HepG2 (cell line): ENCODE results near the gene JAKMIP2. TPM values are rescaled to one million over a fixed set of nuclear protein-coding genes. Genes with fewer than 3 reads are reported as not detected.

Experiments used
- ATAC-seq: fragments of 200-7000 bp; cut with Tn5 transposase; 3 replicates; pipeline ENCODE4 v1.9.1; 2020; ENCODE audit warnings: mild to moderate bottlenecking, moderate library complexity
- BruUV-seq: library from RNA; stranded (reverse); fragments of 400-500 nt; replicated peaks from 2 replicates; lab custom pipeline; 2021; lab: Mats Ljungman, UMichigan
- CTCF ChIA-PET: fragments of 300-600 bp; formaldehyde crosslinking; extraction: SDS; loops from one replicate; lab custom pipeline; 2021; ENCODE audit warnings: low total read pairs, inconsistent platforms, low intra/inter-chr PET ratio; lab: Yijun Ruan, JAX
- POLR2A ChIA-PET: fragments of 350-600 bp; sonication (Branson Sonifier 250); formaldehyde crosslinking; loops from one replicate; lab custom pipeline; 2020; ENCODE audit warnings: antibody characterized with exemption, inconsistent platforms; lab: Yijun Ruan, JAX
- DNase-seq: peaks from one replicate; pipeline ENCODE4 v3.0.0-alpha.2; 2015; ENCODE audit warnings: low spot score
- FAIRE-seq: peaks from 3 replicates; lab custom pipeline; 2011; peaks lifted over from hg19 to GRCh38; lab: Jason Lieb, UNC
- H2AFZ ChIP-seq: one replicate; pipeline ENCODE4 v1.6.1; 2011; ENCODE audit warnings: low read length, inconsistent platforms
- H3K27ac ChIP-seq: fragments of 300-600 bp; 3 replicates; pipeline ENCODE4 v1.8.0; 2011; ENCODE audit warnings: mixed run types, mild to moderate bottlenecking, mixed read lengths, low read length, inconsistent platforms; ENCODE audit not compliant: insufficient read depth; ENCODE audit errors: extremely low read length
- H3K27me3 ChIP-seq, 2 experiments: fragments of 200-600 bp in 1 of 2; 2 replicates in 1 of 2; 3 replicates in 1 of 2; pipeline versions ENCODE4 v1.6.0 to v1.8.0; 2011; ENCODE audit warnings: low read length in 2 of 2, mild to moderate bottlenecking in 2 of 2, moderate library complexity in 2 of 2, inconsistent platforms in 1 of 2; ENCODE audit not compliant: insufficient read depth in 2 of 2, control insufficient read depth in 1 of 2
- H3K36me3 ChIP-seq, 2 experiments: fragments of 200-600 bp in 1 of 2; replicated peaks in 1 of 2; 2 replicates in 1 of 2; 3 replicates in 1 of 2; pipeline versions ENCODE4 v1.5.1 to v1.8.0; 2011; ENCODE audit warnings: low read length in 2 of 2, inconsistent platforms in 1 of 2; ENCODE audit not compliant: insufficient read depth in 2 of 2, control insufficient read depth in 1 of 2
- H3K4me1 ChIP-seq: 2 replicates; pipeline ENCODE4 v1.5.1; 2012; ENCODE audit warnings: low read length, inconsistent platforms; ENCODE audit not compliant: insufficient read depth
- H3K4me2 ChIP-seq: 2 replicates; pipeline ENCODE4 v1.6.0; 2011; ENCODE audit warnings: low read depth, low read length, inconsistent platforms
- H3K4me3 ChIP-seq, 3 experiments: fragments of 200-600 bp in 1 of 3; sonication (generic), shearing (Covaris generic) in 1 of 3; replicated peaks in 1 of 3; 2 replicates each; pipeline ENCODE4 v1.5.1; 2011 to 2016; ENCODE audit warnings: low read length in 3 of 3, inconsistent platforms in 2 of 3, low read depth in 2 of 3, mild to moderate bottlenecking in 2 of 3, control low read depth in 1 of 3, mixed read lengths in 1 of 3; ENCODE audit not compliant: insufficient read depth in 1 of 3
- H3K79me2 ChIP-seq: one replicate; pipeline ENCODE4 v1.6.1; 2011; ENCODE audit warnings: low read length, inconsistent platforms; ENCODE audit not compliant: insufficient read depth
- H3K9ac ChIP-seq: 2 replicates; pipeline ENCODE4 v1.6.0; 2011; ENCODE audit warnings: mild to moderate bottlenecking, low read depth, low read length, inconsistent platforms; ENCODE audit not compliant: insufficient read depth
- H3K9me3 ChIP-seq: 2 replicates; pipeline ENCODE4 v1.5.1; 2012; ENCODE audit warnings: mild to moderate bottlenecking, low read length
- H4K20me1 ChIP-seq: 2 replicates; pipeline ENCODE4 v1.6.0; 2011; ENCODE audit warnings: inconsistent platforms, mild to moderate bottlenecking, low read length, moderate library complexity; ENCODE audit not compliant: insufficient read depth
- JUNB ChIP-seq: sonication (generic); formaldehyde crosslinking; IDR thresholded peaks from 2 replicates; pipeline ENCODE4 v1.8.0; 2022; ENCODE audit warnings: missing genetic modification reagents, mild to moderate bottlenecking, borderline replicate concordance
- MIER3 ChIP-seq: IDR thresholded peaks from 2 replicates; pipeline ENCODE4 v1.6.1; 2016; ENCODE audit warnings: missing compliant biosample characterization, borderline replicate concordance
- NR1H2 ChIP-seq: sonication (generic); formaldehyde crosslinking; IDR thresholded peaks from 2 replicates; pipeline ENCODE4 v1.8.1; 2022; ENCODE audit warnings: low read depth, missing genetic modification reagents, borderline replicate concordance
- NR2C2 ChIP-seq: sonication (generic); formaldehyde crosslinking; IDR thresholded peaks from 2 replicates; pipeline ENCODE4 v1.4.0; 2020; ENCODE audit warnings: missing genetic modification reagents, mild to moderate bottlenecking, moderate library complexity, borderline replicate concordance
- PAWR ChIP-seq: sonication (generic); formaldehyde crosslinking; IDR thresholded peaks from 2 replicates; pipeline ENCODE4 v1.4.0; 2020; ENCODE audit warnings: missing genetic modification reagents, mild to moderate bottlenecking, borderline replicate concordance
- PAX8 ChIP-seq: sonication (generic); formaldehyde crosslinking; IDR thresholded peaks from 2 replicates; pipeline ENCODE4 v1.8.0; 2022; ENCODE audit warnings: mild to moderate bottlenecking, missing genetic modification reagents, borderline replicate concordance
- RBM39 ChIP-seq: fragments of 200-400 bp; formaldehyde crosslinking; IDR thresholded peaks from one replicate; pipeline ENCODE4 v1.6.1; 2018; ENCODE audit warnings: antibody characterized with exemption, mild to moderate bottlenecking, low read depth, low read length; ENCODE audit not compliant: poor library complexity, severe bottlenecking
- SOX13 ChIP-seq, 3 experiments: fragments of 450-650 bp in 1 of 3; sonication (generic) in 1 of 3; formaldehyde crosslinking in 1 of 3; IDR thresholded peaks in 2 of 3; conservative IDR thresholded peaks in 1 of 3; 2 replicates each; pipeline versions ENCODE4 v1.5.0 to v1.6.1; 2016 to 2020; ENCODE audit warnings: antibody characterized with exemption in 1 of 3, mild to moderate bottlenecking in 1 of 3, missing compliant biosample characterization in 1 of 3, missing genetic modification reagents in 1 of 3, moderate library complexity in 1 of 3
- TFDP1 ChIP-seq: IDR thresholded peaks from 2 replicates; pipeline ENCODE4 v1.6.1; 2016; ENCODE audit warnings: missing compliant biosample characterization, missing genetic modification reagents, borderline replicate concordance
- ZBTB7B ChIP-seq: sonication (generic); formaldehyde crosslinking; IDR thresholded peaks from 2 replicates; pipeline ENCODE4 v1.4.0; 2020; ENCODE audit warnings: missing genetic modification reagents
- ZKSCAN8 ChIP-seq: IDR thresholded peaks from 2 replicates; pipeline ENCODE4 v1.6.1; 2016; ENCODE audit warnings: borderline replicate concordance, missing genetic modification reagents, missing compliant biosample characterization
- ZNF501 ChIP-seq: sonication (generic); formaldehyde crosslinking; IDR thresholded peaks from 2 replicates; pipeline ENCODE4 v1.5.1; 2020; ENCODE audit warnings: mild to moderate bottlenecking, moderate library complexity, missing genetic modification reagents
- ZNF737 ChIP-seq: sonication (generic); formaldehyde crosslinking; IDR thresholded peaks from 2 replicates; pipeline ENCODE4 v1.5.0; 2020; ENCODE audit warnings: missing genetic modification reagents, mild to moderate bottlenecking, borderline replicate concordance
- ZNF883 ChIP-seq: sonication (generic); formaldehyde crosslinking; IDR thresholded peaks from 2 replicates; pipeline ENCODE4 v1.5.1; 2020; ENCODE audit warnings: mild to moderate bottlenecking, missing genetic modification reagents; ENCODE audit errors: not compliant biosample characterization
- WGBS: methylation state at CpG from one replicate; pipeline ENCODE4 v1.1.6; 2017; ENCODE audit warnings: low lambda C conversion rate; 5-methylcytosine and 5-hydroxymethylcytosine counted together
- in situ Hi-C: cut with HindIII; loops from 2 replicates; pipeline ENCODE4 v1.10.0; 2017; ENCODE audit warnings: low pct_unique_long_range_greater_than_20kb; ENCODE audit not compliant: extremely low pct_ligation_motif_present
- intact Hi-C: fragments of 100-400 bp; cut with micrococcal nuclease; formaldehyde crosslinking; loops from one replicate; pipeline ENCODE4 v1.10.0; 2022; ENCODE audit not compliant: unreplicated experiment
- polyA plus RNA-seq, 8 experiments: library from polyadenylated mRNA; depleted of rRNA in 3 of 8; stranded (reverse) in 7 of 8; unstranded in 1 of 8; fragments of >200 nt; fragmentation: Illumina TruSeq in 4 of 8; extraction: Trizol in 4 of 8; gene quantifications; 2 replicates each; pipeline versions ENCODE4 v1.2.1 to v1.2.3, GENCODE V29; 2011 to 2016; ENCODE audit warnings: low read depth in 4 of 8, missing spikeins in 1 of 8, mixed read lengths in 1 of 8; ENCODE audit not compliant: insufficient read depth in 1 of 8
- total RNA-seq, 5 experiments: library from RNA; depleted of rRNA; stranded (reverse); fragments of >200 nt; fragmentation: Illumina TruSeq; extraction: Trizol; gene quantifications; 2 replicates each; pipeline ENCODE4 v1.2.3, GENCODE V29; 2016; ENCODE audit warnings: low read depth in 1 of 5
- TF ChIP-seq, protein P1 (sequence below): fragments of 450-650 bp; IDR thresholded peaks from 2 replicates; pipeline ENCODE4 v1.6.1; 2016
- TF ChIP-seq, protein P2 (sequence below): sonication (generic); formaldehyde crosslinking; IDR thresholded peaks from 2 replicates; pipeline ENCODE4 v1.4.0; 2020; ENCODE audit warnings: missing genetic modification reagents
- TF ChIP-seq, protein P3 (sequence below): sonication (generic); formaldehyde crosslinking; IDR thresholded peaks from 2 replicates; pipeline ENCODE4 v1.4.0; 2020; ENCODE audit warnings: missing genetic modification reagents

The JAKMIP2 gene
- total and polyA plus RNA-seq, 2 of the 13 experiments (the other 11 are each of a cell fraction or from before 2014, with no cell fraction given): 0.04 to 2.1 TPM

- Histone ChIP-seq H4K20me1 (no peaks in the 10 kb centered on the region), H3K9me3 (no peaks in the 10 kb centered on the region), H3K79me2 (no peaks in the 10 kb centered on the region), H2AFZ (no peak overlapping the region), H3K27me3 (no peaks in the 10 kb centered on the region; a peak in 1 of 5 replicates), H3K9ac (no peak overlapping the region), H3K27ac (no peak overlapping the region), H3K4me1 (no peaks in the 10 kb centered on the region), H3K36me3 (no peaks in the 10 kb centered on the region), H3K4me2 (no peak overlapping the region), H3K4me3 (no peak overlapping the region)
- no TSS peak for BruUV-seq
- ATAC-seq (no peak), DNase-seq (no peak), FAIRE-seq (no peak)
- ChIA-PET POLR2A (no interaction called here), CTCF (no interaction called here)
- in situ Hi-C loops: no loop called here
- 33% methylated on average over 4 of the region's 4 CpGs for WGBS
- intact Hi-C loops: no loop called here
- TF ChIP-seq MIER3 (CRISPR knock-in tag): no peak
- no peak for TF ChIP-seq ZNF501 (CRISPR knock-in tag)
- TF ChIP-seq ZKSCAN8: no peak
- TF ChIP-seq SOX13 (IDR thresholded peaks at IDR 0.05): no peak
- TF ChIP-seq SOX13 (CRISPR knock-in tag; conservative IDR thresholded peaks at IDR 0.05 in 1 of 2, IDR thresholded peaks at IDR 0.05 in 1 of 2): no peak
- no peak for TF ChIP-seq JUNB
- TF ChIP-seq RBM39: no peak
- TF ChIP-seq, protein P1, sequence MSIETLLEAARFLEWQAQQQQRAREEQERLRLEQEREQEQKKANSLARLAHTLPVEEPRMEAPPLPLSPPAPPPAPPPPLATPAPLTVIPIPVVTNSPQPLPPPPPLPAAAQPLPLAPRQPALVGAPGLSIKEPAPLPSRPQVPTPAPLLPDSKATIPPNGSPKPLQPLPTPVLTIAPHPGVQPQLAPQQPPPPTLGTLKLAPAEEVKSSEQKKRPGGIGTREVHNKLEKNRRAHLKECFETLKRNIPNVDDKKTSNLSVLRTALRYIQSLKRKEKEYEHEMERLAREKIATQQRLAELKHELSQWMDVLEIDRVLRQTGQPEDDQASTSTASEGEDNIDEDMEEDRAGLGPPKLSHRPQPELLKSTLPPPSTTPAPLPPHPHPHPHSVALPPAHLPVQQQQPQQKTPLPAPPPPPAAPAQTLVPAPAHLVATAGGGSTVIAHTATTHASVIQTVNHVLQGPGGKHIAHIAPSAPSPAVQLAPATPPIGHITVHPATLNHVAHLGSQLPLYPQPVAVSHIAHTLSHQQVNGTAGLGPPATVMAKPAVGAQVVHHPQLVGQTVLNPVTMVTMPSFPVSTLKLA: no peak
- TF ChIP-seq NR2C2 (CRISPR knock-in tag): no peak
- no peak for TF ChIP-seq ZNF883 (CRISPR knock-in tag)
- no peak for TF ChIP-seq PAX8 (CRISPR knock-in tag)
- no peak for TF ChIP-seq PAWR
- TF ChIP-seq, protein P2, sequence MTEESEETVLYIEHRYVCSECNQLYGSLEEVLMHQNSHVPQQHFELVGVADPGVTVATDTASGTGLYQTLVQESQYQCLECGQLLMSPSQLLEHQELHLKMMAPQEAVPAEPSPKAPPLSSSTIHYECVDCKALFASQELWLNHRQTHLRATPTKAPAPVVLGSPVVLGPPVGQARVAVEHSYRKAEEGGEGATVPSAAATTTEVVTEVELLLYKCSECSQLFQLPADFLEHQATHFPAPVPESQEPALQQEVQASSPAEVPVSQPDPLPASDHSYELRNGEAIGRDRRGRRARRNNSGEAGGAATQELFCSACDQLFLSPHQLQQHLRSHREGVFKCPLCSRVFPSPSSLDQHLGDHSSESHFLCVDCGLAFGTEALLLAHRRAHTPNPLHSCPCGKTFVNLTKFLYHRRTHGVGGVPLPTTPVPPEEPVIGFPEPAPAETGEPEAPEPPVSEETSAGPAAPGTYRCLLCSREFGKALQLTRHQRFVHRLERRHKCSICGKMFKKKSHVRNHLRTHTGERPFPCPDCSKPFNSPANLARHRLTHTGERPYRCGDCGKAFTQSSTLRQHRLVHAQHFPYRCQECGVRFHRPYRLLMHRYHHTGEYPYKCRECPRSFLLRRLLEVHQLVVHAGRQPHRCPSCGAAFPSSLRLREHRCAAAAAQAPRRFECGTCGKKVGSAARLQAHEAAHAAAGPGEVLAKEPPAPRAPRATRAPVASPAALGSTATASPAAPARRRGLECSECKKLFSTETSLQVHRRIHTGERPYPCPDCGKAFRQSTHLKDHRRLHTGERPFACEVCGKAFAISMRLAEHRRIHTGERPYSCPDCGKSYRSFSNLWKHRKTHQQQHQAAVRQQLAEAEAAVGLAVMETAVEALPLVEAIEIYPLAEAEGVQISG (CRISPR knock-in tag): no peak
- no peak for TF ChIP-seq TFDP1 (CRISPR knock-in tag)
- TF ChIP-seq ZNF737 (CRISPR knock-in tag): no peak
- TF ChIP-seq ZBTB7B: no peak
- TF ChIP-seq, protein P3, sequence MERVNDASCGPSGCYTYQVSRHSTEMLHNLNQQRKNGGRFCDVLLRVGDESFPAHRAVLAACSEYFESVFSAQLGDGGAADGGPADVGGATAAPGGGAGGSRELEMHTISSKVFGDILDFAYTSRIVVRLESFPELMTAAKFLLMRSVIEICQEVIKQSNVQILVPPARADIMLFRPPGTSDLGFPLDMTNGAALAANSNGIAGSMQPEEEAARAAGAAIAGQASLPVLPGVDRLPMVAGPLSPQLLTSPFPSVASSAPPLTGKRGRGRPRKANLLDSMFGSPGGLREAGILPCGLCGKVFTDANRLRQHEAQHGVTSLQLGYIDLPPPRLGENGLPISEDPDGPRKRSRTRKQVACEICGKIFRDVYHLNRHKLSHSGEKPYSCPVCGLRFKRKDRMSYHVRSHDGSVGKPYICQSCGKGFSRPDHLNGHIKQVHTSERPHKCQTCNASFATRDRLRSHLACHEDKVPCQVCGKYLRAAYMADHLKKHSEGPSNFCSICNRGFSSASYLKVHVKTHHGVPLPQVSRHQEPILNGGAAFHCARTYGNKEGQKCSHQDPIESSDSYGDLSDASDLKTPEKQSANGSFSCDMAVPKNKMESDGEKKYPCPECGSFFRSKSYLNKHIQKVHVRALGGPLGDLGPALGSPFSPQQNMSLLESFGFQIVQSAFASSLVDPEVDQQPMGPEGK (CRISPR knock-in tag): no peak
- TF ChIP-seq NR1H2 (CRISPR knock-in tag): no peak
Observed at GRCh38 chr5:147712598-147712997, 69.9 kb downstream of the JAKMIP2 start.
